Colonic mucosa (tissue), 4 donors: ENCODE results near the gene TTLL10. TPM values are rescaled to one million over a fixed set of nuclear protein-coding genes. Genes with fewer than 3 reads are reported as not detected.

Source experiments
- DNase-seq: peaks from one replicate; pipeline ENCODE4 v3.0.0-alpha.2; 2020
- H3K27ac ChIP-seq: fragments of 200-600 bp; one replicate; pipeline ENCODE4 v1.8.0; 2021
- H3K27me3 ChIP-seq: fragments of 200-600 bp; one replicate; pipeline ENCODE4 v1.8.0; 2021
- H3K36me3 ChIP-seq: fragments of 200-600 bp; one replicate; pipeline ENCODE4 v1.8.0; 2021
- H3K4me1 ChIP-seq: fragments of 200-600 bp; one replicate; pipeline ENCODE4 v1.8.0; 2021; ENCODE audit warnings: mild to moderate bottlenecking
- H3K4me3 ChIP-seq: fragments of 200-600 bp; one replicate; pipeline ENCODE4 v1.8.0; 2021
- H3K9ac ChIP-seq, 2 donors: one replicate each; pipeline ENCODE4 v1.7.0; 2013; ENCODE audit warnings: control low read depth in 2 of 2, low read depth in 2 of 2, low read length in 2 of 2
- H3K9me3 ChIP-seq: fragments of 200-600 bp; one replicate; pipeline ENCODE4 v1.8.0; 2021
- intact Hi-C: fragments of 100-400 bp; cut with DNase I; formaldehyde crosslinking; loops from one replicate; pipeline ENCODE4 v1.14.1; 2022
- total RNA-seq, 2 donors: library from RNA; stranded (reverse); fragmentation: NEBNext Ultra II Directional in 1 of 2; extraction: Animal tissue kit (Norgen Biotek cat#: 25700) in 1 of 2; gene quantifications; one replicate each; pipeline ENCODE4 v1.2.1, GENCODE V29; 2021
- TF ChIP-seq, protein P1 (sequence below): fragments of 200-600 bp; IDR thresholded peaks from one replicate; pipeline ENCODE4 v1.8.0; 2022; ENCODE audit warnings: antibody characterized with exemption, mild to moderate bottlenecking
- donor health status: healthy.
- donor health status: DM: no; HTN: no; CAD: no.
- donor health status: DM: no; HTN: no; CAD: no.

The TTLL10 gene
- total RNA-seq, 2 donors from 2014 or later = 0.64 to 2.3 TPM

DNA sequence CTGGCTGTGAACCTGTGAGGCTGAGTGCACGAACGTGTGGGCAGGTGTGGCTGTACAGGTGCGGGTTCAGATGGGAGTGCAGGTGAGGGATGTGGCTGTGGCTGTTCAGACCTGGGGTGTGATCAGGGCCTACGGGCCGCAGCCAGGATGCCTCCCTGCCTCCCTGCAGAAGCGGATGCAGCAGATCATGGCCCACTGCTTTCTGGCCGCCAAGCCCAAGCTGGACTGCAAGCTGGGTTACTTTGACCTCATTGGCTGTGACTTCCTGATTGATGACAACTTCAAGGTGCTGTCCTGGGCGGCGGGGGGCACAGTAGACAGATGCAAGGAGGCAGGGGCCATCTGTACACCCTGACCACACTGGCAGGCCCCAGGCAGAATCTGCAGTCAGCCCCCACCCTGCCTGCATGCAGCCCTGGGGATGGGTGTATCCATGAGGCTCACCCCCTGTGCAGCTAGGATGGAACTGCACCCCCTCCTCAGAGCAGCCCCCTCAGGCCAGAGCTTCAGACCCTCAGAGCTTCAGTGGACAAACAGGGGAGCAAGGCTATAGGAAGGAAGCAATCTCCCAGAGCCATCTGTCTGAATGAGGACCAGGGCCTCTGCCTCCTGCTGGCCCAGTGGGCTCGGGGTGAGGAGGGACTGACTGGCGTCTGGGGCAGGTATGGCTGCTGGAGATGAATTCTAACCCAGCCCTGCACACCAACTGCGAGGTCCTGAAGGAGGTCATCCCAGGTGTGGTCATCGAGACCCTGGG is 22.9 kb downstream of the TTLL10 start:
- Histone ChIP-seq H3K4me3 (no peak overlapping the region), H3K4me1 (no peaks in the 10 kb centered on the region), H3K36me3 (no peaks in the 10 kb centered on the region), H3K9ac (no peak overlapping the region), H3K27me3 (peaks cover 18% of the 10 kb centered on the region), H3K9me3 (no peaks in the 10 kb centered on the region), H3K27ac (no peak overlapping the region)
- no peak for DNase-seq
- intact Hi-C loops = no loop called here
- TF ChIP-seq, protein P1, sequence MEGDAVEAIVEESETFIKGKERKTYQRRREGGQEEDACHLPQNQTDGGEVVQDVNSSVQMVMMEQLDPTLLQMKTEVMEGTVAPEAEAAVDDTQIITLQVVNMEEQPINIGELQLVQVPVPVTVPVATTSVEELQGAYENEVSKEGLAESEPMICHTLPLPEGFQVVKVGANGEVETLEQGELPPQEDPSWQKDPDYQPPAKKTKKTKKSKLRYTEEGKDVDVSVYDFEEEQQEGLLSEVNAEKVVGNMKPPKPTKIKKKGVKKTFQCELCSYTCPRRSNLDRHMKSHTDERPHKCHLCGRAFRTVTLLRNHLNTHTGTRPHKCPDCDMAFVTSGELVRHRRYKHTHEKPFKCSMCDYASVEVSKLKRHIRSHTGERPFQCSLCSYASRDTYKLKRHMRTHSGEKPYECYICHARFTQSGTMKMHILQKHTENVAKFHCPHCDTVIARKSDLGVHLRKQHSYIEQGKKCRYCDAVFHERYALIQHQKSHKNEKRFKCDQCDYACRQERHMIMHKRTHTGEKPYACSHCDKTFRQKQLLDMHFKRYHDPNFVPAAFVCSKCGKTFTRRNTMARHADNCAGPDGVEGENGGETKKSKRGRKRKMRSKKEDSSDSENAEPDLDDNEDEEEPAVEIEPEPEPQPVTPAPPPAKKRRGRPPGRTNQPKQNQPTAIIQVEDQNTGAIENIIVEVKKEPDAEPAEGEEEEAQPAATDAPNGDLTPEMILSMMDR = no peak

DNA sequence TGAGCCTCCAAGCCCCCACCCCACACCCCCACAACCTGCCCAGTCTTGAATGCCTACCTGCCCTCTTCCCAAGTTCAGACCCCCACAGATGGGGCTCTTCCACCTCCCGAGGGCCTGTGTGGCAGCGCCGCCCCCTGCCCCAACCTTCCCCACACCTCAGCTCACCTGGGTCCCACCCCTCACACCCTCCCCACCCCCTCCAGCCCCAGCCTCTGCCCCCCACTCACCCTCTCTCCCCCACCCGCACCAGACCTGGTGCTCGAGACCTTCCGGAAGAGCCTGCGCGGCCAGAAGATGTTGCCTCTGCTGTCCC is 23.5 kb downstream of the TTLL10 start:
- DNase-seq = no peak
- no peaks in the 10 kb centered on the region for H3K36me3 ChIP-seq
- no peak overlapping the region for H3K4me3 ChIP-seq
- no peaks in the 10 kb centered on the region for H3K9me3 ChIP-seq
- H3K27me3 ChIP-seq = peaks cover 18% of the 10 kb centered on the region
- intact Hi-C loops = no loop called here
- H3K9ac ChIP-seq = no peak overlapping the region
- H3K4me1 ChIP-seq = no peaks in the 10 kb centered on the region
- TF ChIP-seq, protein P1 = no peak
- H3K27ac ChIP-seq = no peak overlapping the region

DNA sequence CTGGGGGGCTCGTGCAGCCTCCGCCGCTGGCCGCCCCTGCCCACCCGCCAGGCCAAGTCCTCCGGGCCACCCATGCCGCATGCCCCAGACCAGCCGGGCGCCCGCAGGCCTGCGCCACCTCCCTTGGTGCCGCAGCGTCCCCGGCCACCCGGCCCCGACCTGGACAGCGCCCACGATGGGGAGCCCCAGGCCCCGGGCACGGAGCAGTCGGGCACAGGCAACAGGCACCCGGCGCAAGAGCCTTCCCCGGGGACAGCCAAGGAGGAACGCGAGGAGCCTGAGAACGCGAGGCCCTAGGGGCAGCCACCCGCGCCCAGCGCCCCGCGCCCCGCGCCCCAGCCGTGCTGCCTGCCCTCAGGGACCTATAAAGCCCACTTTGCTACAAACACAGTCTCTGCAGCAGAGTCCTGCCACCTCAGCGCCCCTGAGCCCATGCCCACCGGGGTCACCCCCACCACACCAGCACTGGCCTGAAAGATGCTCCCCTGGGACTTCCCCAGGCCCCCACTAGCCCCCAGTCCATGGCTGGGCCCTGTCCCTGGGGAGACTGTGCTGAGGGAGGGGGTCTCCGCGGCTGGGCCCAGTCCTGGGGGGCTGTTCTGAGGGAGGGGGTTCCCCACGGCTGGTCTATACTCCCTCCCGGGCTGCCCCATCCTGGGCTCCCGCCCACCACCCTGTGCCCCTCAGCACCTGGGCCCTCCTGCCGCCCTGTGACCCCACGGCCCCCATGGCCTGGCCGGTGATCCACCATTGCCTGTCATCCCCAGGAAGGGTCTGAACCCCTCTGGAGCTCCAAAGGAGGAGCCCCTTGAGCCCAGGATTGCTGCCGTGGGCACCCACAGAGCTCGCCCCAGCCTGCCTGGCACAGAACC is 24.1 kb downstream of the TTLL10 start:
- TF ChIP-seq, protein P1 = no peak
- no peak for DNase-seq

DNA sequence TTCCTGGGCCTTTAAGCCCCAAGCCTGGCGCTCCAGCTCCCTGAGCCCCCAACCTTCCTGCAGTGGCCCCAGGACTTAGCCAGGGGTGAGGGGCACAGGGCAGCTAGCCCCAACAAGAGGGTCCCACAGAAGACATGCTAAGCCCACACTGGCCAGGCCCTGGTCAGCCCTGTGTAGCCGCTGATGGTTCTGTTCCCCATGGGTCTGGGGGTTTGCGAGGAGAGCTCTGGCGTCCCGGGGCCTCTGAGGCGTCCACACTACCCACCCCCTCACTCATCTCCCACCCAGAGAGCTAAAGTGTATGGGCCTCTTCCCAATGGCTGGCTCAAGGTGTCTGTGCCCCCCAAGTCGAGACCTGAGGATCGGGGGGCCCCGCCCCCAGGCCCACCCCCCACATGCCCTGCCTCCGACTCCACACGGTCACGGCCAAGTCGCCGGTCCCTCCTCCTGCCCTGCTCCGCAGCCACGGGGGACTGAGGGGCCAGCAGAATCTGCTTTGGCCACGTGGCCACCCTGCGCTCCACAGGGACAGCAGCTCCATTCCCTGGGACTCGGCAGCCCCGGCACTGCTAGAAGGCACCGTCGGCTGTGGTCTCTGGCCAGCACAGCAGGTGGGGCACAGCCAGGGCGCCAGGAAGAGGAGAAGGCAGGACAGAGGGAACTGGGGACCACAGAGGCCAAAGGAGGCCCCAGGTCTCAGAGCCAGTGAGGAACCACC is 24.9 kb downstream of the TTLL10 start:
- Histone ChIP-seq H3K27me3 (peaks cover 22% of the 10 kb centered on the region), H3K27ac (no peak overlapping the region), H3K9ac (no peak overlapping the region), H3K9me3 (no peaks in the 10 kb centered on the region), H3K4me1 (no peaks in the 10 kb centered on the region), H3K36me3 (no peaks in the 10 kb centered on the region), H3K4me3 (no peak overlapping the region)
- TF ChIP-seq, protein P1 = no peak
- intact Hi-C loops = no loop called here
- DNase-seq = no peak

More for the DNA sequence above, 24.1 kb downstream of the TTLL10 start:
- H3K27ac ChIP-seq = no peak overlapping the region
- H3K9ac ChIP-seq = no peak overlapping the region
- intact Hi-C loops = no loop called here
- H3K4me1 ChIP-seq = no peaks in the 10 kb centered on the region
- H3K36me3 ChIP-seq = no peaks in the 10 kb centered on the region
- no peak overlapping the region for H3K4me3 ChIP-seq
- H3K9me3 ChIP-seq = no peaks in the 10 kb centered on the region
- H3K27me3 ChIP-seq = peaks cover 19% of the 10 kb centered on the region

DNA sequence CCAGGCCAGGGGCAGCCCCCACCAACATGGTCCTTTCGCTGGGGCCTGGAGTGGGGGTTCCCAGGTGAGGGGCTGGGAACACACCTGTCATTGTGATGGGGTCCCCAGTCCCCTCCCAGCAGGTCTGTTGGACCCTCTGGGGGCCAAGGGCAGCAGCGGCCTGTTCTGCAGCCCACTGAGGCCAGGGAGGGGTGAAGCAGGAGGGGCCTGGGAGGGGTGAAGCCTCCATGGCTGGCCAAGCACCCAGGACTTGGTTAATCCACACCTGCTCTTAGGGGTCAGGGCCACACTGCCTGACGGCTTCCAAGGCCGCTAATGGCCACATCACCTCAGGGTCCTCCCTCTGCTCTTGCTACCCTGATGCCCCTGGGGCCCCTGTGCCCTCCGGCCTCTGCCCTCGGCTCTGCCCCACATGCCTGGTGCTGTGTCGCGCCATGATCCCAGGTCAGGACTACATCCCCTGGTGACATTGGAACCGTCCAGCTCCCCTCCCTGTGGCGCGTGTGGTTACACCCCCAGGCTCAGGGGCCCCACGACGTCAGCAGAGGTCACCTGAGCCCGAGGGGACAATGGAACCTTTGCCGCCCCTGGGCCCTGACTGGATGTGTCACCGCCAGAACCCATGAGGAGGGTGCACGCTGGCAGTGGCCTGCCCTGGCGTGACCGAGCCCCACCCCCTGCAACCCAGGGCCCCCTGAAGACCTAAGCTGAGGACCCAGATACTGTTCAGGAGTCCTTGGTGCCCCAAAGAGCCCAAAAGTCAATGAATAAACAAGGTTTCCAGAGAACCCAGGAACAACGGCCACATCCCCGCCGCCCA is 25.7 kb downstream of the TTLL10 start:
- Histone ChIP-seq H3K9ac (no peak overlapping the region), H3K36me3 (no peaks in the 10 kb centered on the region), H3K4me1 (no peaks in the 10 kb centered on the region), H3K9me3 (no peaks in the 10 kb centered on the region), H3K27me3 (peaks cover 22% of the 10 kb centered on the region), H3K4me3 (no peak overlapping the region), H3K27ac (no peak overlapping the region)
- intact Hi-C loops = no loop called here
- DNase-seq = no peak
- TF ChIP-seq, protein P1 = no peak
